Nephron (organoid): Measurements from ENCODE around the gene SUPT6H.

Source experiments
- H3K27ac Mint-ChIP-seq, 3 experiments: 2 replicates each; pipeline ENCODE4 v1.8.0; 2020; ENCODE audit warnings: mixed read lengths in 3 of 3, mild to moderate bottlenecking in 2 of 3, moderate library complexity in 1 of 3
- H3K27me3 Mint-ChIP-seq: 2 replicates; pipeline ENCODE4 v1.8.0; 2021; ENCODE audit warnings: low read depth, mild to moderate bottlenecking, moderate library complexity, mixed read lengths
- H3K36me3 Mint-ChIP-seq: 2 replicates; pipeline ENCODE4 v1.8.0; 2020; ENCODE audit warnings: low read depth, mixed read lengths
- H3K4me1 Mint-ChIP-seq: 2 replicates; pipeline ENCODE4 v1.8.0; 2020; ENCODE audit warnings: mixed read lengths
- H3K4me3 Mint-ChIP-seq, 3 experiments: 2 replicates each; pipeline ENCODE4 v1.8.0; 2020; ENCODE audit warnings: mild to moderate bottlenecking in 3 of 3, mixed read lengths in 3 of 3, moderate library complexity in 2 of 3
- H3K9me3 Mint-ChIP-seq: 2 replicates; pipeline ENCODE4 v1.8.0; 2020; ENCODE audit warnings: mixed read lengths
- CTCF ChIP-seq, 3 experiments: fragments of 200-600 bp; sonication (generic); IDR thresholded peaks; one replicate each; pipeline ENCODE4 v1.5.0; 2021; ENCODE audit warnings: antibody characterized with exemption in 3 of 3; ENCODE audit not compliant: unreplicated experiment in 3 of 3

The SUPT6H gene

GRCh38 chr17:28667870-28668269, 5.9 kb downstream of the SUPT6H start:
- Mint-ChIP-seq H3K36me3 (peaks cover 61% of the 10 kb centered on the region), H3K4me1 (peaks cover 38% of the 10 kb centered on the region), H3K27ac (peak overlapping the region in 1 of 3 experiments; percentile 14), H3K4me3 (no peak overlapping the region), H3K27me3 (no peaks in the 10 kb centered on the region), H3K9me3 (no peaks in the 10 kb centered on the region)
- TF ChIP-seq CTCF (IDR thresholded peaks at IDR 0.05; ENCODE audit: unreplicated experiment in 3 of 3), result no peak

- Mint-ChIP-seq H3K4me3 (no peak overlapping the region), H3K36me3 (peaks cover 68% of the 10 kb centered on the region), H3K27me3 (no peaks in the 10 kb centered on the region), H3K9me3 (no peaks in the 10 kb centered on the region), H3K27ac (no peak overlapping the region), H3K4me1 (peaks cover 19% of the 10 kb centered on the region)
- TF ChIP-seq CTCF (IDR thresholded peaks at IDR 0.05; ENCODE audit: unreplicated experiment in 3 of 3), result no peak
Measured at GRCh38 chr17:28669918-28670317, 7.9 kb downstream of the SUPT6H start.

DNA sequence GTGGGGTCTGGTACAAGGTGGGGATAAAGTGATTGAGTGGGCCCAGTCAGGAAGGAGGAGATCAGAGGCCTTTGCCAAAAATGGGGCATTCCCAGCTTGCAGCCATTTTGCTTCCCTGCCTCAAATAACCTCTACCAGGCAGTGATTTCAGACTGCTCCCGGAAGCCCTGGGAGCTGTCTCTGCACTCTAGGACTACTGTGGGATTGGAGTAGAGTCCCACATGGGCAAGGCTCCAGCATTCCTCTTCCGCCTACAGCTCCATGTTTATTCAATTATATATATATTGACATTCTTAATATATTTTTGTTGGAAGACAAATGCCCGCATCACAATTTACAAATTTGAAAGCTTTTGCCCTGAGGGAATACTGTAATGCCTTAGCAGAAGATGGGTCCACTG, 13.5 kb downstream of the SUPT6H start:
- Mint-ChIP-seq H3K9me3 (no peaks in the 10 kb centered on the region), H3K27ac (no peak overlapping the region), H3K4me1 (no peaks in the 10 kb centered on the region), H3K27me3 (no peaks in the 10 kb centered on the region), H3K36me3 (peaks cover 72% of the 10 kb centered on the region), H3K4me3 (no peak overlapping the region)
- no peak for TF ChIP-seq CTCF (IDR thresholded peaks at IDR 0.05; ENCODE audit: unreplicated experiment in 3 of 3)

DNA sequence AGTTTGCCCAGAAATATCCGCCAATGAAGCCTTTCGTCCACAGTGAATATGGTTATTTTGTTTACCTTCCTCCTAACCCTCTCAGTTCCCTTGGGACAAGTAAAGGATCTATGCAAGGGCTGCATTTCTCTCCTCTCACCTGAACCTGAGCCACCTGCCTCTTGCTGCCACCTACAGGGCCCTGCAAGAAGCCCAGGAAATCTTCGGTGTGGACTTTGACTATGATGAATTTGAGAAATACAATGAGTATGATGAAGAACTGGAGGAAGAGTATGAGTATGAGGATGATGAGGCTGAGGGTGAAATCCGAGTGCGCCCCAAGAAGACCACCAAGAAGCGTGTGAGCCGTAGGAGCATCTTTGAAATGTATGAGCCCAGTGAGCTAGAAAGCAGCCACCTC, 14.0 kb downstream of the SUPT6H start:
- no peaks in the 10 kb centered on the region for H3K27me3 Mint-ChIP-seq
- H3K9me3 Mint-ChIP-seq, result no peaks in the 10 kb centered on the region
- peak in 1 of 3 experiments; percentile 26 for TF ChIP-seq CTCF (IDR thresholded peaks at IDR 0.05; ENCODE audit: unreplicated experiment in 3 of 3)
- no peak overlapping the region for H3K4me3 Mint-ChIP-seq
- no peak overlapping the region for H3K27ac Mint-ChIP-seq
- no peaks in the 10 kb centered on the region for H3K4me1 Mint-ChIP-seq
- H3K36me3 Mint-ChIP-seq, result peaks cover 70% of the 10 kb centered on the region

DNA sequence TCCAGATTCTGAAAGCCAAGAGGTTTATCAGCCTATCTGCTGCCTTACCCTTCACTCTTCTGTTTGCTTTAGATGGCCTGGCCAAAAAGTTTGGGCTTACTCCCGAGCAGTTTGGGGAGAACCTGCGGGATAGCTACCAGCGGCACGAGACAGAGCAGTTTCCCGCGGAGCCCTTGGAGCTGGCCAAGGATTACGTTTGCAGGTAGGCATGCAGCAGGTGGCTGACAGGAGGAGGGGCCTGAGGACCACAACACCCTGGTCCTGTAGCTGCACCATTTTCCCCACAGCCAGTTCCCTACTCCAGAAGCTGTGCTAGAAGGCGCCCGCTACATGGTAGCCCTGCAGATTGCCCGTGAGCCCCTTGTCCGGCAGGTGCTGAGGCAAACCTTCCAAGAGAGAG, 20.6 kb downstream of the SUPT6H start:
- peaks cover 70% of the 10 kb centered on the region for H3K36me3 Mint-ChIP-seq
- H3K4me3 Mint-ChIP-seq, result no peak overlapping the region
- no peak overlapping the region for H3K27ac Mint-ChIP-seq
- no peaks in the 10 kb centered on the region for H3K9me3 Mint-ChIP-seq
- H3K27me3 Mint-ChIP-seq, result no peaks in the 10 kb centered on the region
- no peak for TF ChIP-seq CTCF (IDR thresholded peaks at IDR 0.05; ENCODE audit: unreplicated experiment in 3 of 3)
- no peaks in the 10 kb centered on the region for H3K4me1 Mint-ChIP-seq

DNA sequence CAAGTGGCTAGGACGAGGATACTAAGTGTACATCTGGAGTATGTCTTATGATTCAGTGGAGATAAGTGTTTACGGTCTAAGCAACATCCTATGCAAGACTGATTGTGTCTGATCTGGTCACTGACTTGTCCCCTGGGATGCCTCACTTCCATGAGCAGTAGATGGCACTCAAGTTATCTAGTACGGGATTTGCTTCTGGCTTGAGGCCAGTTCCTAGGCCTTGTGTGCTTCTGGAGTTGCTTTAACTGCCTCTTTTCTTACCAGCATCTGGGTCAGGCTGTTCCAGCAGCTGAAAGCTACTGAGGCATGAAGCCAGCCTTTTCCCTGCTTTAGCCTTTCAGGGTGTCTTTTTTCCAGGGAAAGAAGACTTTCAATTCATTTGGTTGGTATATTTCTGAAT, 23.0 kb downstream of the SUPT6H start:
- peak; percentile 14 to 30 (median 17) for TF ChIP-seq CTCF (IDR thresholded peaks at IDR 0.05; ENCODE audit: unreplicated experiment in 3 of 3)
- H3K9me3 Mint-ChIP-seq, result no peaks in the 10 kb centered on the region
- H3K36me3 Mint-ChIP-seq, result peaks cover 81% of the 10 kb centered on the region
- no peak overlapping the region for H3K27ac Mint-ChIP-seq
- no peak overlapping the region for H3K4me3 Mint-ChIP-seq
- no peaks in the 10 kb centered on the region for H3K4me1 Mint-ChIP-seq
- H3K27me3 Mint-ChIP-seq, result no peaks in the 10 kb centered on the region
